Activated B cell treated with CpG ODN at 0.5 μM for 24 hours (primary cell): ENCODE measurements around the gene ACBD7. TPM values are rescaled to one million over a fixed set of nuclear protein-coding genes. Genes with fewer than 3 reads are reported as not detected.

Experiments
- ATAC-seq: fragments of 200-7000 bp; cut with Tn5 transposase; one replicate; pipeline ENCODE4 v1.10.0; 2021; ENCODE audit warnings: low read depth, mild to moderate bottlenecking, moderate library complexity
- CTCF ChIA-PET: fragments of 350-600 bp; sonication (Branson Sonifier 250); formaldehyde crosslinking; loops from one replicate; lab custom pipeline; 2021; ENCODE audit warnings: antibody characterized with exemption; lab: Charles Lee
- POLR2A ChIA-PET: fragments of 350-600 bp; sonication (Branson Sonifier 250); formaldehyde crosslinking; loops from one replicate; lab custom pipeline; 2021; ENCODE audit warnings: antibody characterized with exemption; lab: Charles Lee
- DNase-seq: peaks from one replicate; pipeline ENCODE4 v3.0.0; 2022
- H3K27ac Mint-ChIP-seq: one replicate; pipeline ENCODE4 v1.8.0; 2020; ENCODE audit warnings: mixed read lengths
- H3K27me3 Mint-ChIP-seq: one replicate; pipeline ENCODE4 v1.8.0; 2021; ENCODE audit warnings: mixed read lengths
- H3K36me3 Mint-ChIP-seq: one replicate; pipeline ENCODE4 v1.8.0; 2021; ENCODE audit warnings: low read depth, mixed read lengths
- H3K4me1 Mint-ChIP-seq: one replicate; pipeline ENCODE4 v1.8.0; 2021; ENCODE audit warnings: mixed read lengths
- H3K4me3 Mint-ChIP-seq: one replicate; pipeline ENCODE4 v1.8.0; 2020; ENCODE audit warnings: mild to moderate bottlenecking, mixed read lengths
- H3K9me3 Mint-ChIP-seq: one replicate; pipeline ENCODE4 v1.8.0; 2020; ENCODE audit warnings: mixed read lengths
- intact Hi-C: fragments of 100-400 bp; cut with micrococcal nuclease; formaldehyde crosslinking; loops from one replicate; pipeline ENCODE4 v1.15.1; 2024
- total RNA-seq: library from RNA; stranded (reverse); gene quantifications from 2 replicates; pipeline ENCODE4 v1.2.3, GENCODE V29; 2022
- TF ChIP-seq, protein P1 (sequence below): fragments of 200-600 bp; IDR thresholded peaks from one replicate; pipeline ENCODE4 v1.8.0; 2022; ENCODE audit warnings: antibody characterized with exemption, mild to moderate bottlenecking

The ACBD7 gene
- total RNA-seq, 1 donor from 2014 or later: not detected

DNA sequence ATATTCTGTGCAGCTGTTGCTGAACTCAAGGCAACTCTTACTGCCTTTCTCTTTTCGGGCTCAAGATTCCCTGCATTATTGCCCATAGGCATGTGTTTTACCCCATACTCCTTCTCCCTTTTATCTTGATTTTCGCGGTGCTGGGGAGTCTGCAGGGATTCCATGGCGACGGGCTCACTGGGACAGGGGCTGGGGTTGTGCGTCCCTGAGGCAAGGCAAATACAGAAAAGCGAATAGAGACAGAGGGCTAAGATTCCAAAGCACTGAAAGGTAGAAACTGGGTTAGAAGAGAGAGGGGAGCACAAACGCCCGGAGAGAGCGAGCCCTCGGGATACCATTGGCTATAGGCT is 8.1 kb upstream of the ACBD7 start:
- Mint-ChIP-seq H3K27me3 (no peaks in the 10 kb centered on the region), H3K4me1 (peaks cover 26% of the 10 kb centered on the region), H3K36me3 (peaks cover 24% of the 10 kb centered on the region), H3K4me3 (peak overlapping the region; percentile 96), H3K27ac (peak overlapping the region; percentile 93), H3K9me3 (no peaks in the 10 kb centered on the region)
- DNase-seq: no peak
- ATAC-seq: peak; percentile 21
- TF ChIP-seq, protein P1, sequence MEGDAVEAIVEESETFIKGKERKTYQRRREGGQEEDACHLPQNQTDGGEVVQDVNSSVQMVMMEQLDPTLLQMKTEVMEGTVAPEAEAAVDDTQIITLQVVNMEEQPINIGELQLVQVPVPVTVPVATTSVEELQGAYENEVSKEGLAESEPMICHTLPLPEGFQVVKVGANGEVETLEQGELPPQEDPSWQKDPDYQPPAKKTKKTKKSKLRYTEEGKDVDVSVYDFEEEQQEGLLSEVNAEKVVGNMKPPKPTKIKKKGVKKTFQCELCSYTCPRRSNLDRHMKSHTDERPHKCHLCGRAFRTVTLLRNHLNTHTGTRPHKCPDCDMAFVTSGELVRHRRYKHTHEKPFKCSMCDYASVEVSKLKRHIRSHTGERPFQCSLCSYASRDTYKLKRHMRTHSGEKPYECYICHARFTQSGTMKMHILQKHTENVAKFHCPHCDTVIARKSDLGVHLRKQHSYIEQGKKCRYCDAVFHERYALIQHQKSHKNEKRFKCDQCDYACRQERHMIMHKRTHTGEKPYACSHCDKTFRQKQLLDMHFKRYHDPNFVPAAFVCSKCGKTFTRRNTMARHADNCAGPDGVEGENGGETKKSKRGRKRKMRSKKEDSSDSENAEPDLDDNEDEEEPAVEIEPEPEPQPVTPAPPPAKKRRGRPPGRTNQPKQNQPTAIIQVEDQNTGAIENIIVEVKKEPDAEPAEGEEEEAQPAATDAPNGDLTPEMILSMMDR: no peak
- intact Hi-C loops: loop anchor here (1.0 to 5.0 kb wide), 9 partner anchors 8 to 1734 kb away; partner anchors contain the start of genes ACBD7, CDNF, HSPA14 and MEIG1
- ChIA-PET CTCF (interaction anchor here (2.1 kb wide), 1 partner anchor 10 kb away, joined by 7 read pairs; no protein-coding TSS in a partner anchor), POLR2A (interaction anchor here (0.6 to 1.5 kb wide), 3 partner anchors 10 to 1987 kb away, joined by 3 to 6 read pairs (median 4); no protein-coding TSS in a partner anchor)

DNA sequence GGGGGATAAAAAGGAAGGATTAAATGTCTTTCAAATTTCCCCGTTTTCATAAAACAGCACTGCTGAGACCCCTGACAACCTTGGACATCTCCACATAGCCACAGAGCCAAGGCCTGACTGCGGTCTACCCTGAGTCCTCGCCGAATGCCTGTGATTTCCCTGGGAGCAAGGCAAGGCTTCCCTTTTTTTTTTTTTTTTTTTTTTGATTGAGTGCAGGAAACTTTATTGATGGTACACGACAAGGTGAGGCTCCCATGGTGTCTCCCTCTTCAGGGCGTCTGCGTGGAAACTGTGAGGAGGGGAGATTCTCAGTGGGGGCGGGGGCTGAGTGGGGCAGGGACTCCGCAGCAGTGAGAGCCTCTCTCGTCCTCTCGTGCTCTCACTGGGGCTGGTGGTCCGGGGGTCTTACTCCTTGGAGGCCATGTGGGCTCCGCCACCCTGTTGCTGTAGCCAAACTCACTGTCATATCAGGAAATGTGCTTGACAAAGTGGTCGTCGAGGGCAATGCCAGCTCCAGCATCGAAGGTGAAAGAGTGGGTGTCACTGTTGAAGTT is 4.4 kb upstream of the ACBD7 start:
- no peak for DNase-seq
- peaks cover 1% of the 10 kb centered on the region for H3K27me3 Mint-ChIP-seq
- H3K4me1 Mint-ChIP-seq: peaks cover 12% of the 10 kb centered on the region
- POLR2A ChIA-PET: no interaction called here
- ATAC-seq: no peak
- no peaks in the 10 kb centered on the region for H3K9me3 Mint-ChIP-seq
- intact Hi-C loops: no loop called here
- TF ChIP-seq, protein P1: no peak
- CTCF ChIA-PET: no interaction called here
- no peak overlapping the region for H3K4me3 Mint-ChIP-seq
- H3K27ac Mint-ChIP-seq: no peak overlapping the region
- peaks cover 5% of the 10 kb centered on the region for H3K36me3 Mint-ChIP-seq

DNA sequence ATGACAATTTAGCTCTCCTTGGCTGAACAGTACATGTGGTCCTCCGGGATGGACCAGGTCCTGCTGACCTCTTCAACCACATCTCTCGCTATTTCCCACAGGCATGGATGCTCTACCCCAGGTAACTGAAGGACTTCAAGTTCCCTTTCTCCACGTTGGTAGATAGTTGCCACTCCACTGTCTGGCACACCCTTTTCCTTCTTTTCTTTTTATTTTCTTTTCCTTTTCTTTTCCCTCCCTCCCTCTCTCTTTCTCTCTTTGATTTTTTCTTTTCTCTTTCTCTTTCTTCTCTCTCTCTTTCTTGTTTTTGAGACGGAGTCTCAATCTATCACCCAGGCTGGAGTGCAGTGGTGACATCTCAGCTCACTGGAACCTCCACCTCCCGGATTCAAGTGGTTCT is 2.8 kb upstream of the ACBD7 start:
- Mint-ChIP-seq H3K27me3 (peaks cover 1% of the 10 kb centered on the region), H3K4me3 (no peak overlapping the region), H3K4me1 (peaks cover 2% of the 10 kb centered on the region), H3K9me3 (no peaks in the 10 kb centered on the region), H3K36me3 (no peaks in the 10 kb centered on the region), H3K27ac (no peak overlapping the region)
- DNase-seq: no peak
- CTCF ChIA-PET: no interaction called here
- ATAC-seq: no peak
- POLR2A ChIA-PET: no interaction called here
- TF ChIP-seq, protein P1: no peak
- intact Hi-C loops: no loop called here

DNA sequence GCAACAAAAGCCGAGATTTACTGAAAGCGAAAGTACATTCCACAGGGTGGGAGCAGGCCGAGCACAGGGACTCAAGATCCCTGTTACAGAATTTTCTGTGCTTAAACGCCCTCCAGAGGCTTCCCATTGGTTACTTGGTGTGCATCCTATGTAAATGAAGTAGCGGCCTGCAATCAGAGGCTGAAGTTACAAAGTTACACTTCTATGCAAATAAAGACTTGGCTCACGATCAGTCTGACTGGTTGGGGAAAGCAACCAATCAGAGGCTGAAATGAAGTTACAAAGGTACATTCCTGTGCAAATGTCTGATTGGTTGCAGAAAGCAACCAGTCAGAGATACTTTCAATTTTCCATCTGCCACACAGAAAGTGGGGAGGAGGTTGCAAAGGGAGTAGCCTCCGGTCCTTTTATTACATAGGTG is 4.1 kb downstream of the ACBD7 start:
- H3K36me3 Mint-ChIP-seq: no peaks in the 10 kb centered on the region
- H3K4me1 Mint-ChIP-seq: no peaks in the 10 kb centered on the region
- DNase-seq (no peak), ATAC-seq (no peak)
- POLR2A ChIA-PET: no interaction called here
- H3K27me3 Mint-ChIP-seq: no peaks in the 10 kb centered on the region
- no peak overlapping the region for H3K27ac Mint-ChIP-seq
- no peak overlapping the region for H3K4me3 Mint-ChIP-seq
- CTCF ChIA-PET: no interaction called here
- TF ChIP-seq, protein P1: no peak
- no peaks in the 10 kb centered on the region for H3K9me3 Mint-ChIP-seq
- intact Hi-C loops: no loop called here

DNA sequence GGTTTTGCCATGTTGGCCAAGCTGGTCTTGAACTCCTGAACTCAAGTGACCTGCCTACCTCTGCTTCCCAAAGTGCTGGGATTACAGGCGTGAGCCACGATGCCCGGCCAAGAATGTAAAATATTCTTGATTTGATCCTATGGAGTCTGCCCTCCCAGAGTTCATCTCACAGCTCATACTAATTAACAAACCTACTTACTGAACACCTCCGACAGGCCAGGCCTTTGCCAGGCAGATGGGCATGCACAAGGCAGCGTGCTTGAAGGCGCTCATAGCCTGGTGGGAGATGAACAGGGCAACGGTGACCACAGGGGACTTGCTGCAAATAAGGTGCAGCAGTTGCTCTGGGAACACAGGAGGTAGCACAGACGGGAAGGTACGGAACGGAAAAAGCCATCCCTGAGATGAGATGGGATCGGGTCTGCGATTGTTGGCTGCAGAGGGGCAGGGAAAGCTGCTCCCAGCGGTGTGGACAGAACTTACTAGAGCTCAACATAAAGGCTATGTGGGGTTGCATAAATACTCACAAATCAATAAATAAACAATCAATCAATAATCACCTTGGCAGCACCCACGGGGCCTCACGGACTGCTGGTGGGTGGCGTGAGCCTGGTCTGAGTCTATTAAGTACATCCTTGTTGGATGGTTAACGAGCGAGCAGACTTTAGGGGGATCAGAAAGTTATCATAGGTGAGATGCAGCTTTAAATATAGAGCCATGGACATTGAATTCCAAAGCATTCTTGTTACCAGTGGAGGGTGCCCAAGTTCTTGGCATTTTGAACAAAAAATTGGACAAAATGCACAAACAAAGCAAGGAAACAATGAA is 4.7 kb downstream of the ACBD7 start:
- Mint-ChIP-seq H3K27ac (no peak overlapping the region), H3K4me1 (no peaks in the 10 kb centered on the region), H3K27me3 (no peaks in the 10 kb centered on the region), H3K9me3 (no peaks in the 10 kb centered on the region), H3K4me3 (no peak overlapping the region), H3K36me3 (no peaks in the 10 kb centered on the region)
- ATAC-seq (no peak), DNase-seq (no peak)
- TF ChIP-seq, protein P1: no peak
- intact Hi-C loops: no loop called here
- ChIA-PET CTCF (no interaction called here), POLR2A (no interaction called here)
